ENCODE results near the gene PGA5.
"Not testable (repeated sequence)": the region's sequence is repeated elsewhere in the genome, so short reads cannot be mapped to it uniquely, and the experiment has no call there.

PGA5 gene

DNA sequence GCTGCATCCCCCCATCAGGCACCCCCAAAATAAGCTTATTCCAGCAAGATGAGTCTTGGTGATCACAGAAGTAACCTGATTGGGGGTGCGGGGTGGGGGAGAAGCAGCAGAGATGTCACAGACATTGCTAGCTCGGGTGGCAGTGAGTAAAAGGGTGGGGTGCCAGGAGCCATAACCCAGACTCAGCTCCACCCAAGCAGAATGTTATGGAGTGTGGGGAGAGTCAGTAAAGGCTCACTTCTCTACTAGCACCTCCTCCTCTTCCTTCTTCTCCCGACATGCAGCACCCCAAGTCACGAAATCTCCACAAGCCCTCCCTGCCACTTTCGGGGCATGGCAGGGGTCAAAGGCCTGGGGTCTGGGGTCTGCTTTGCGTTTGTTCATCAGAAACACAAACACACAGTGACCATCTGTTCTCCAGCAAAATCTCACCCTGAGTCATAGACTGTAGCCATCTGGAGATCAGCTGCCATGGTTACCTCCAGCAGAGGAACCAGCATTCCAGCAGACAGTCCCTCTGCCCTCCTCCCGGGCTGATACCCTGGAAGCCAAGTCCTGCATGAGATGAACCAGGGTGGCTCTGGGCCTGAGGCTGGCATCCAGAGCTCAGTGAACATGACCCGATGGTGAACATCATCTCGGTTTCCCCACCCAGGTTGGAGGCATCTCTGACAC, 33.2 kb upstream of the PGA5 start:
- H3K36me3 ChIP-seq (ENCODE audit: insufficient read depth, low read length); H3K4me1 ChIP-seq (ENCODE audit: insufficient read depth, low read length); H3K9ac ChIP-seq (ENCODE audit: low read length); H3K27me3 ChIP-seq (ENCODE audit: control insufficient read depth in 1 of 2, insufficient read depth in 2 of 2, low read length in 2 of 2); H3K4me3 ChIP-seq (ENCODE audit: low read depth in 1 of 2, low read length in 2 of 2); H3K27ac ChIP-seq (ENCODE audit: low read depth, low read length); H3K9me3 ChIP-seq (ENCODE audit: low read length): not testable (repeated sequence)

GRCh38 chr11:61210629-61211028, 30.3 kb upstream of the PGA5 start:
- not testable (repeated sequence) for H3K4me3 ChIP-seq (ENCODE audit: low read depth in 1 of 2, low read length in 2 of 2)

DNA sequence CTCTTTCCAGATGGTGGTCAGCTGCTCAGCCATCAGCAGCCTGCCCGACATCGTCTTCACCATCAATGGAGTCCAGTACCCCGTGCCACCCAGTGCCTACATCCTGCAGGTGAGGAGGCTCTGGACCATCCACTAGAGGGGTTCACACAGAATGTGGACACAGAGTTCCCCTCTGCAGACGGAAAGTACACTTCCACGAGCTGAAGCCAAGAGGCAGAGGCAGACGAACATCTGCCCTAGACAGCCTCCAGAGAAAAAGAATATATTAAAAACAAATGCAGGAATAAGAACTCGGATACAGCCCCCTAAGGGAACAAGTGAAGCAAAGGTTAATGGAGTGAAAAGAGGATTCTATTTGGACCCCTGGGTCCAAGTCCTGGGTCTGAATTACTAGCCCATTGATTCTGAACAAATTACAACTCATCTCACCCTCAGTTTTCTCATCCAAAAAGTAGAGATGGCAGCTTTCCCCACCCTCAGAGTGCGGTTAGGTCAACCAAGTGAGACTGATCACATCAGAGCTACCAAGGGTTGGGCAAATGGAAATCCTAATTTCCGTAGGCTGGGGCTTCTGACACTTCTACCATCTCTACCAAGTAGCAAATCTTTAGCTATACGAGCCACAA, 29.5 kb upstream of the PGA5 start:
- H3K36me3 ChIP-seq (ENCODE audit: insufficient read depth, low read length); H3K9me3 ChIP-seq (ENCODE audit: low read length); H3K4me1 ChIP-seq (ENCODE audit: insufficient read depth, low read length); H3K4me3 ChIP-seq (ENCODE audit: low read depth in 1 of 2, low read length in 2 of 2); H3K9ac ChIP-seq (ENCODE audit: low read length); H3K27me3 ChIP-seq (ENCODE audit: control insufficient read depth in 1 of 2, insufficient read depth in 2 of 2, low read length in 2 of 2); H3K27ac ChIP-seq (ENCODE audit: low read depth, low read length): not testable (repeated sequence)

More at GRCh38 chr11:61210629-61211028, 30.3 kb upstream of the PGA5 start:
- H3K9ac ChIP-seq (ENCODE audit: low read length); H3K4me1 ChIP-seq (ENCODE audit: insufficient read depth, low read length); H3K36me3 ChIP-seq (ENCODE audit: insufficient read depth, low read length); H3K27me3 ChIP-seq (ENCODE audit: control insufficient read depth in 1 of 2, insufficient read depth in 2 of 2, low read length in 2 of 2); H3K9me3 ChIP-seq (ENCODE audit: low read length); H3K27ac ChIP-seq (ENCODE audit: low read depth, low read length): not testable (repeated sequence)

- H3K27ac ChIP-seq (ENCODE audit: low read depth, low read length); H3K9me3 ChIP-seq (ENCODE audit: low read length); H3K27me3 ChIP-seq (ENCODE audit: control insufficient read depth in 1 of 2, insufficient read depth in 2 of 2, low read length in 2 of 2); H3K4me1 ChIP-seq (ENCODE audit: insufficient read depth, low read length); H3K36me3 ChIP-seq (ENCODE audit: insufficient read depth, low read length); H3K9ac ChIP-seq (ENCODE audit: low read length); H3K4me3 ChIP-seq (ENCODE audit: low read depth in 1 of 2, low read length in 2 of 2): not testable (repeated sequence)
These were observed 28.8 kb upstream of the PGA5 start for GRCh38 chr11:61212202-61212601.

DNA sequence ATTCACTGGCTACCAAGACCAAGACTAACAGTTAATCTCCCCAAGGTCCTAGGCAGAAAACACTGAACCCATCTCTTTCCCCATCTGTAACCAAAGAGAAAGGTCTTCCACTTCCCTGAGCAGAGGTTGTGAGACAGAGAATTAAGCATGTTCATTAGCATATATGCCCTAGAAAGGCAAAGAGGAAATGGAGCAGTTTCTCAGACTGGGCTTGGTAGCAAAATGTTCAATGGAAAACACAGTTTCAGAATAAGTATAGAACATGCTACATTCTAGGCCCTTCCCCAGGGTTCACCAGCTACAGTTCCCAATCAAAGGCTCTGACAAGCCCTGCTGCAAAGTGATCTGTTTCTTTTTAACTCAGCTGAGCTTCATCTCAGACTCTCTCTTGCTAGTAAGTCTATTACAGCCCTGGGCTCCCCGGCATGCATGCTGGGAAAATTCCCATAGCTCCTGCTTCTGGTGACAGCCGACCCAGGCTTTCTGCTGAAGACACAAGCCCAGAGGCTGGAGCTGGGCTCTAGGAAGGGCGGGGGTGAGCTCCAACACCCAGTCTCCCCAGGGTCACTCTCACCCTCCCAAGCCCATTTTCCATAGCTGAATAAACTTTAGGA, 27.2 kb upstream of the PGA5 start:
- H3K4me3 ChIP-seq (ENCODE audit: low read depth in 1 of 2, low read length in 2 of 2); H3K4me1 ChIP-seq (ENCODE audit: insufficient read depth, low read length); H3K27me3 ChIP-seq (ENCODE audit: control insufficient read depth in 1 of 2, insufficient read depth in 2 of 2, low read length in 2 of 2); H3K27ac ChIP-seq (ENCODE audit: low read depth, low read length); H3K9me3 ChIP-seq (ENCODE audit: low read length); H3K9ac ChIP-seq (ENCODE audit: low read length); H3K36me3 ChIP-seq (ENCODE audit: insufficient read depth, low read length): not testable (repeated sequence)

DNA sequence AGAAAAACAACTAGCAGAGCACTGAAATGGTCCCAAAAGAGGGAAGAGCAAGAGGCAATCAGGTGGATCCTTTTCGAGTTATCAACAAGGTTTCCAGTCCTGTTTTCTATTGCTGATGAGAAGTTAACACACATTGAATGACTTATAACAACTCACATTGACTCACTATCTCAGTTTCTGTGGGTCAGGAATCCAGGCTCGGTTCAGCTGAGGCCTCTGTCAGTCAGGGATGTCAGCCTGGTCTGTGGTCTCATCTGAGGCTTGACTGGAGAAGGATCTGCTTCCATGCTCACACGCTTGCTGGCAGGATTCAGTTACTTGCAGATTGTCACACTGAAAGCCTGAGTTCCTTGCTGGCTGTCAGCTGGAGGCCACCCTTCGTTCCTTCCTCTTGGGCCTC, 22.7 kb upstream of the PGA5 start:
- not testable (repeated sequence) for H3K36me3 ChIP-seq (ENCODE audit: insufficient read depth, low read length); H3K9me3 ChIP-seq (ENCODE audit: low read length); H3K9ac ChIP-seq (ENCODE audit: low read length); H3K27ac ChIP-seq (ENCODE audit: low read depth, low read length); H3K4me1 ChIP-seq (ENCODE audit: insufficient read depth, low read length); H3K4me3 ChIP-seq (ENCODE audit: low read depth in 1 of 2, low read length in 2 of 2); H3K27me3 ChIP-seq (ENCODE audit: control insufficient read depth in 1 of 2, insufficient read depth in 2 of 2, low read length in 2 of 2)

- not testable (repeated sequence) for H3K4me3 ChIP-seq (ENCODE audit: low read depth in 1 of 2, low read length in 2 of 2); H3K9me3 ChIP-seq (ENCODE audit: low read length); H3K9ac ChIP-seq (ENCODE audit: low read length); H3K36me3 ChIP-seq (ENCODE audit: insufficient read depth, low read length); H3K27ac ChIP-seq (ENCODE audit: low read depth, low read length); H3K4me1 ChIP-seq (ENCODE audit: insufficient read depth, low read length); H3K27me3 ChIP-seq (ENCODE audit: control insufficient read depth in 1 of 2, insufficient read depth in 2 of 2, low read length in 2 of 2)
These were observed 22.0 kb upstream of the PGA5 start for GRCh38 chr11:61219016-61219415.

GRCh38 chr11:61222047-61222446, 18.9 kb upstream of the PGA5 start, which contains the start of gene PGA4:
Gene PGA4 (plus strand): TSS chr11:61222347. CDS start chr11:61222401, 54 bp downstream.
- H3K4me1 ChIP-seq (ENCODE audit: insufficient read depth, low read length); H3K27ac ChIP-seq (ENCODE audit: low read depth, low read length); H3K36me3 ChIP-seq (ENCODE audit: insufficient read depth, low read length); H3K9ac ChIP-seq (ENCODE audit: low read length); H3K27me3 ChIP-seq (ENCODE audit: control insufficient read depth in 1 of 2, insufficient read depth in 2 of 2, low read length in 2 of 2); H3K4me3 ChIP-seq (ENCODE audit: low read depth in 1 of 2, low read length in 2 of 2); H3K9me3 ChIP-seq (ENCODE audit: low read length): not testable (repeated sequence)

DNA sequence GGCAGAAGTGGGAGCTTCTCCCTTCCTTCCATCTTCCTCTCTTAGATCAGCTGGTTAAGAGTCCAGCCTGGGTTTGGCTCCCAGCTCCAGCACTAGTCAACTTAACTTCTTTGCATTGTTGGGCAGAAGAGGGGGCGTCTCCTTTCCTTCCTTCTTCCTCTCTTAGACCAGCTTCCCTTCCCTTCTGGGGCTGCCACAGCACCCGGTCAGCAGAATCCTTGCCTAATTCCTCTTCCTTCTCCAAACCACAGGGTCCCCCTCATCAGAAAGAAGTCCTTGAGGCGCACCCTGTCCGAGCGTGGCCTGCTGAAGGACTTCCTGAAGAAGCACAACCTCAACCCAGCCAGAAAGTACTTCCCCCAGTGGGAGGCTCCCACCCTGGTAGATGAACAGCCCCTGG, 18.3 kb upstream of the PGA5 start:
- H3K9ac ChIP-seq (ENCODE audit: low read length); H3K27me3 ChIP-seq (ENCODE audit: control insufficient read depth in 1 of 2, insufficient read depth in 2 of 2, low read length in 2 of 2); H3K4me3 ChIP-seq (ENCODE audit: low read depth in 1 of 2, low read length in 2 of 2); H3K4me1 ChIP-seq (ENCODE audit: insufficient read depth, low read length); H3K9me3 ChIP-seq (ENCODE audit: low read length); H3K36me3 ChIP-seq (ENCODE audit: insufficient read depth, low read length); H3K27ac ChIP-seq (ENCODE audit: low read depth, low read length): not testable (repeated sequence)

- H3K36me3 ChIP-seq (ENCODE audit: insufficient read depth, low read length); H3K9me3 ChIP-seq (ENCODE audit: low read length); H3K4me1 ChIP-seq (ENCODE audit: insufficient read depth, low read length); H3K9ac ChIP-seq (ENCODE audit: low read length); H3K27ac ChIP-seq (ENCODE audit: low read depth, low read length); H3K4me3 ChIP-seq (ENCODE audit: low read depth in 1 of 2, low read length in 2 of 2); H3K27me3 ChIP-seq (ENCODE audit: control insufficient read depth in 1 of 2, insufficient read depth in 2 of 2, low read length in 2 of 2): not testable (repeated sequence)
These were observed 14.4 kb upstream of the PGA5 start for GRCh38 chr11:61226457-61227137.

DNA sequence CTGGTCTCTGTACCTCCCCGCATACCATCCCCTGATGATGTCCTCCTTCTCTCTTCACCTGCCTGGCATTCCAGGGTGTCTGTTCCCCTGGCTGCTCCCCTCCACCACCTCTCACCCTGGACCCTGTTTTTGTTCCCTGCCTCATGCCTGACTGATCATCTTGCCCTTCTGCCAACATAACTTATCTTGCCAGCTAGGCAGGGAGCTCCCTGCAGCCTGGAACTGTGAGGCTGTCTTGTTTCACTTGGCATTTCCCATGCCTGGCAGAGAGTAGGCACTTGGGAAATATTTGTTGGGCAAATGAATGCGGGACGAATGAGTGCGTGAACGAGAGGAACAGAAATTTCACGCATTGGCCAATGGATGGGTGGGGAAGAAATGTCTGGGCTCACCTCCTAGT, 11.5 kb upstream of the PGA5 start:
- not testable (repeated sequence) for H3K9me3 ChIP-seq (ENCODE audit: low read length); H3K27ac ChIP-seq (ENCODE audit: low read depth, low read length); H3K4me3 ChIP-seq (ENCODE audit: low read depth in 1 of 2, low read length in 2 of 2); H3K4me1 ChIP-seq (ENCODE audit: insufficient read depth, low read length); H3K36me3 ChIP-seq (ENCODE audit: insufficient read depth, low read length); H3K27me3 ChIP-seq (ENCODE audit: control insufficient read depth in 1 of 2, insufficient read depth in 2 of 2, low read length in 2 of 2); H3K9ac ChIP-seq (ENCODE audit: low read length)

Data from muscle layer of colon (tissue), 2 donors.